Retinal pigment epithelial cell (primary cell): ENCODE data around the gene ALX4.

ENCODE experiments used
- DNase-seq: peaks from one replicate; pipeline ENCODE4 v3.0.0-alpha.2; 2010; ENCODE audit warnings: low read depth
- H3K4me3 ChIP-seq: 2 replicates; pipeline ENCODE4 v1.5.1; 2011; ENCODE audit warnings: mild to moderate bottlenecking, low read length, control low read depth, moderate library complexity
- TF ChIP-seq, protein P1 (sequence below): conservative IDR thresholded peaks from 2 replicates; pipeline ENCODE4 v1.5.1; 2011; ENCODE audit warnings: low read depth, low read length, control low read depth, inconsistent platforms

The ALX4 gene

DNA sequence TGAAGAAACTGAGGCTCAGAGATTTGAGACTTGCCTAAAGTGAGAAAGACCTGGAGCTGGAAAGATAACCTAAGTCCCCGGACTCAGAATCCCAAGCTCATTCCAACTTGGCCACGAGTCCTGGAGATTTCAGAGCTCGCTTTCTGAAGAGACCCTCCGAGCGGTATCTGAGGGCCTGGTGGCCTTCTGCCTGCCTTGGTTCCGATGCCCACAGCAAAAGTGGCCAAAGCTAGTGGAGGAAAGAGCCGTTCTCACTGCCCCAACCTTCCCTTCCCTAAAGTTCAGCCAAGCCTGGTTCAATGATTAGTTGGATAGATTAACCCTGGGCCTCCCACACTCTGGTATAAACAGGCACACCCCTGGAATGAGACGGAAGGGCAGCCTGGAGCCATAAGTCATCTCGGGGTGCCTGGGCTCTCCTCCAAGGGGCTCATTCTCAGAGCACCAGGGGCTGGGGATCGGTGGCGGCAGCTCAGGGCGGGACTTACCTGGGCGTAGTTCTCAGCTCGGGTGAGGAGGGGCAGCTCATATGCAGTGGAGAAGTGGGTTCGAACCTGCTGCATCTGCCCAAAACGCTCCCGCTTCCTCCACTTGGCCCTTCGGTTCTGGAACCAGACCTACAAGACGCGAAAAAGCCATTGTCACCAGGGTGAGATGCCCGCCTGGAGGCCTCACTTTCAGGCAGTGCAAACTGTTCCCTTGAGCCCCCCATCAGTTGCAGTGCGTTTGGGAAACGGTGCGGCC is 42.8 kb downstream of the ALX4 start:
- TF ChIP-seq, protein P1, sequence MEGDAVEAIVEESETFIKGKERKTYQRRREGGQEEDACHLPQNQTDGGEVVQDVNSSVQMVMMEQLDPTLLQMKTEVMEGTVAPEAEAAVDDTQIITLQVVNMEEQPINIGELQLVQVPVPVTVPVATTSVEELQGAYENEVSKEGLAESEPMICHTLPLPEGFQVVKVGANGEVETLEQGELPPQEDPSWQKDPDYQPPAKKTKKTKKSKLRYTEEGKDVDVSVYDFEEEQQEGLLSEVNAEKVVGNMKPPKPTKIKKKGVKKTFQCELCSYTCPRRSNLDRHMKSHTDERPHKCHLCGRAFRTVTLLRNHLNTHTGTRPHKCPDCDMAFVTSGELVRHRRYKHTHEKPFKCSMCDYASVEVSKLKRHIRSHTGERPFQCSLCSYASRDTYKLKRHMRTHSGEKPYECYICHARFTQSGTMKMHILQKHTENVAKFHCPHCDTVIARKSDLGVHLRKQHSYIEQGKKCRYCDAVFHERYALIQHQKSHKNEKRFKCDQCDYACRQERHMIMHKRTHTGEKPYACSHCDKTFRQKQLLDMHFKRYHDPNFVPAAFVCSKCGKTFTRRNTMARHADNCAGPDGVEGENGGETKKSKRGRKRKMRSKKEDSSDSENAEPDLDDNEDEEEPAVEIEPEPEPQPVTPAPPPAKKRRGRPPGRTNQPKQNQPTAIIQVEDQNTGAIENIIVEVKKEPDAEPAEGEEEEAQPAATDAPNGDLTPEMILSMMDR: no peak
- H3K4me3 ChIP-seq: no peak overlapping the region
- no peak for DNase-seq

- no peak overlapping the region for H3K4me3 ChIP-seq
- DNase-seq: no peak
- TF ChIP-seq, protein P1: no peak
These were observed 43.7 kb downstream of the ALX4 start for GRCh38 chr11:44266056-44266780.

- DNase-seq: no peak
- TF ChIP-seq, protein P1: no peak
- no peak overlapping the region for H3K4me3 ChIP-seq
These were observed 45.2 kb downstream of the ALX4 start for GRCh38 chr11:44264761-44265160.

DNA sequence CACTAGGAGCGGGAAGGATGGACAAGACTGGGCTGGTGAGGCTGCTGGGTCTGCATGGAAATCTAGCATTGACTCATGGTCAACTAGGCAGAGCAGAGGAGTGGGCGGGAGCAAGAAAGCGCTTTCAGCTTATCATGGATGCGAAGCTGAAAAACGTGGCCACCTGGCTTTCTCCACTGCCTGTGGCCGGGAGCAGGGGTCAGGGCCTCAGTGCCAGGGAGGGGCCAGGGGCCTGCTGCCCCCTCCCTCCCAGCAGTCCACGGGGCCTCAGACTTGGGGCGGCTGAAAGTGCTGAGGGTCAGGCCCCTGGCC is 45.5 kb downstream of the ALX4 start:
- H3K4me3 ChIP-seq: no peak overlapping the region
- TF ChIP-seq, protein P1: no peak
- DNase-seq: no peak

- TF ChIP-seq, protein P1: no peak
- no peak for DNase-seq
- H3K4me3 ChIP-seq: no peak overlapping the region
These were observed 46.1 kb downstream of the ALX4 start for GRCh38 chr11:44263738-44264437.

- no peak for DNase-seq
- TF ChIP-seq, protein P1: no peak
- H3K4me3 ChIP-seq: no peak overlapping the region
These were observed 47.9 kb downstream of the ALX4 start for GRCh38 chr11:44261800-44262591.
